HG03135 (cell line): ENCODE data around the gene PRDM5.

Experiments used
- ATAC-seq: cut with Tn5 transposase; IDR thresholded peaks from one replicate; pipeline ENCODE4 v1.9.1; 2021; ENCODE audit warnings: mild to moderate bottlenecking, moderate library complexity; ENCODE audit not compliant: unreplicated experiment

The PRDM5 gene

DNA sequence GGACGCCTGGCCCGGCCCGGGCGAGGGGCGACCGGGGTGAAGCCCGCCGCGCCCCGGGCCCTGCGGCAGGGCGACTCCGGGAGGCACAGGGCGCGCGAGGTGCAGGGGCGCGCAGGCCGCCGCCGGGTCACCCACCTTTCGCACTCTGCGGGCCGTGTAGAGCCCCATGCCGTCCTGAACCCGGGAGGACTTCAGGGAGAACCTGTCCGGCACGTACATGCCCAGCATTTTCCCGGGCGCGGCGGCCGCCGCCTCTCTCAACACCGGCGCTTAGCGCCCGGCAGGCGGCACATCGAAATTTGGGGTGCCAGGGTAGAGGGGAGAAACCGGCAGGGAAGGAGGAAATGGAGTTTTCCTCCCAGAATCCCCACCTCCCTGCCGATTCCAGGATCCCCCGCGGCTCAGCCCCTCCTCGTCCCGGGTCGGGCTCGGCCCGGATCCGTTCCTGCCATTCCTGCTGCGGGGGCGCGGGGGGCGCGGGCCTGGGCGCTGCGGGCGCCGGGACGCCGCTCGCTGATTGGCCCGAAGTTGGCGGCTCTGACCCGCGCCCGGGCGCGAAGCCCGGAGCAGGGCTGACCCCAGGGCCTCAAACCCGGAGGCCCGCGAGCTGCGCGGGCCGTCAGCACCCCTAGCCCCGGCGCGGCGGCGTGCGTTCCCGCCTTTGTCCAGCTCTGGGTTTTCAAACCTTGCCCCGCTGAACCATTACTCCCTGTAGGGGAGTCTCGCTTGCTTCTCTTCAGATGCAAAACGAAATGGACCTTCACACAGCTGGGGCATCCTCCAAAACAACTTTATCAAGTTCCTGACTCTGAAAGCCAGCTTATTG lies at the start of gene PRDM5:
PRDM5 (minus strand) TSS at position 346 of the 826 bp plus-strand sequence; CDS start at position 228, 118 bp downstream.
- ATAC-seq: no peak

DNA sequence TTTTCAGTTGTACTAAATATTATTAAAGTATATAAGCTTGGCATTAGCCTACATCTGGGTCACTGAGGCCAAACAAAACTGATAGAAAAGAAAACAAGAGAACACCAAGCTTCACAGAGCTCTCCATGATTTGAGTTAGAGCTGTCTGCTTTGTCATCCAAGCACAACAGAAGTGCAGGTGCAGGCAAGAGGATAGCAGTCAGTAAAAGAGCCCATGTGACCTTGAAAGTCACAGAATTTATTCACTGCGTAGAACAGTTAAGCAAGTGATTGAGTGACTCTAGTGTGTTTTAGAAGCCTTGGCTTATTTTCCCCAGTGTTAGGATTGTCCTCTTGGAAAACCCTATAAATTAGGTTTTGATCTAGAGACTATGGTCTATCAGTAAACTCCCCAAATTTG lies 49.4 kb upstream of the PRDM5 start:
- no peak for ATAC-seq

DNA sequence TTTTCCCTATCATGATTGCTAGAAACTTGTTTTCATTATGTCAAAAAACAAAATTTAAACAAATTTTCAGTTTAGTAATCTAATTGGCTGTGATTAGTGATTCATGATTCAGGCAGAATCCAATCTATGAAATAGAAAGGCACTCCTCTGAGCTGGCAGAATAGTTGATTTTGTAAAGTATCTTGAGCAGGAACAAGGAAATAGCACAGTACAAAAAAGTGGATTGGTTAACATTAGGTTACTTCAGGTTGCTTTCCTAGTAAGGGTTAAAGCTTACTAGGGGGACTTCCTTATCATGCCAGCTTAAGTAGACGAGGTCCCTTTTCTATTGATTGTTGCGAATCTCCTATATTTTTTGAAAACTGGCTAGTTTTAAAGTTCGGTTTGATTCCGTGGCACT lies 43.4 kb upstream of the PRDM5 start:
- no peak for ATAC-seq

DNA sequence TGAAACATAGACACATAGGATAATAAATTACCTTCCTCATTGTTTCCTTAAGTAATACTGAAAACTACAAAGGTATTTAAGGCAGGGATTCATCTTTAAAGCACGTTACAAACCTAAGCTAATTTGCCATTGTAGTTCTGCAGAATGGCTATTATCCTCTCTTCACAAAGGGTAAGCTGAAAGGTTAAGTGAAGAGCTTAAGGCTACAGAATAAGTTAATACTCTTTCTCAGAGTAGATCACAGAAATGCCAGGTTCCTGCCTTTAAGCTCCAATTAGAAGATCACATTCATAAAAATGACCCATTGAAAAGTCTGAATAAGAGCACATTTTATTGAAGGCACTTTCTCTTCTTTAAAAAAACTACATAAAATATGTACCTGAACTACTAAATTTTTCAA lies 42.1 kb upstream of the PRDM5 start:
- no peak for ATAC-seq

DNA sequence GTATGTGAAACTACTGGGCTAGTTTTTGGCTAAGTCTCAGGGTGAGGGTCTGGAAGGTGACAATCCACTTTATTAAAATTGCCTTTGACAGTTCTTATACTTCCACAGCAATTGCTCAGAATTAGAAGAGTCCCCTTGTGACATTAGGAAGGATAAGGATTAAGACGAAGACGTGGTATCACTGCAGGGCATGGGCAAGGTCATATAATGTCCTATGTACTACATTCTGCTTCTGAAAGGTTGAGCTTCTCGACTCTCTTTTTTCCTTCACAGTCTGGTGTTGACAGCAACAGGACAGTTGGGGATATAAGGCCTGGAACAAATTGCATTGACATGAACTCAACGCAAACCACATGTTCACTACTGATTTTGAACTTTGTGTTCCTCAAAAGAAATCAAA lies 40.9 kb upstream of the PRDM5 start:
- no peak for ATAC-seq

DNA sequence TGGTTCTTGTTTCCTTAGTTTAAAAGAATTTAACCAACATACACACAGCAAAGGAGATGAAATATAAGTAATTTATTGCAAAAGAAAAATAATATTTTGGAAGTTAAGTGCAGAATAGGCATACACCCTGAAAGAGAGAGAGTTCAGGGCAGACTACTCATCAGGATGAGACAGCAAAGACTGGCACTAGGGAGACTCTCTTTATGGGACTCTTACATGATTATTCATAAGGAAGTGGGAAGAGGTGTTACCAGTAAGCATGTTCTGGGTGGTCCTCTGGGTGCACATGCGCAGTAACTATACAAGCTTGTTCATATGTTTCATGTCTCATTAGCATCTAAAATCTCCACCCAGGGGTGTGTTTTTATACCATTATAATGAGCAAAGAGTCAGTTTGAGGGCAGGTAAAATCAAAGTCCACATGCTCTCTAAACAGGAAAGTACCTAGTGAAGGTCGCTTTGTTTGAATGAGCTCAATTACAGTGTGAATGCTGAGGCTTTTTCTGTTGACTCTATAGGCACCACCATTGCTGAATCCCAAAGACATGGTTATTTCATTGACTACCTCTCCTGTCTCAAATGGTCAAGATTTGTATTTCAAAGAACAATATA lies 38.2 kb upstream of the PRDM5 start:
- ATAC-seq: no peak

DNA sequence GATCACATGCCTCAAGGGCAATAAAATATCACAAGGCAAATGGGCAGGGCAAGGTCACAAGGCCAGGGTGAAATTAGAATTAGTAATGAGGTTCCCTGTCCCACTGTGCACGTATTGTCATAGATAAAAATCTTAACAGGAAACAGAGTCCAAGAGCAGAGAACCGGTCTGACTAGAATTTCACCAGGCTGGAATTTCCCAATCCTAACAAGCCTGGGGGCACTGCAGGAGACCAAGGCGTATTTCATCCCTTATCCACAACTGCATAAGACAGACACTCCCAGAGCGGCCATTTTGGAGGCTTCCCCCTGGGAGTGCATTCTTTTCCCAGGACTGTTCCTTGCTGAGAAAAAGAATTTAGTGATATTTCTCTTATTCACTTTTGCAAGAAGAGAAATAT lies 25.9 kb upstream of the PRDM5 start:
- no peak for ATAC-seq

DNA sequence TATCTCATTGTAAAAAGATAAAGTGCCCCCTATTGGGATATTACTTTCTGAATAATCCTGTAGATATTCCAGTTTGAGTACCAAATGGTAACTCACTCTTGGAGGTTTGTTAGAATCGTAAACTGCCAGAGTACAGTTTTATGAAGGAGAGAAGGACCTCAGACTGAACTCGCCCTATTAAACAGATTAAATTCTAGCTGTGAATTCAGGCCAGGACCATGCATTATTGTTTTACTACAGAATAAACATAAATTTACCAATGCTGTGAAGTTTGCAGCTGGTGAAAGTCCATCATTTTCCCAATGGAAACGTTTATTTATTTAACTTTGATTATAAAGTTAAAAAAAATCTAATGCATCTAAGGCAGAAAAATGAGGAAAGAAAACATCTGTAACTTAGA lies 20.2 kb upstream of the PRDM5 start:
- no peak for ATAC-seq

DNA sequence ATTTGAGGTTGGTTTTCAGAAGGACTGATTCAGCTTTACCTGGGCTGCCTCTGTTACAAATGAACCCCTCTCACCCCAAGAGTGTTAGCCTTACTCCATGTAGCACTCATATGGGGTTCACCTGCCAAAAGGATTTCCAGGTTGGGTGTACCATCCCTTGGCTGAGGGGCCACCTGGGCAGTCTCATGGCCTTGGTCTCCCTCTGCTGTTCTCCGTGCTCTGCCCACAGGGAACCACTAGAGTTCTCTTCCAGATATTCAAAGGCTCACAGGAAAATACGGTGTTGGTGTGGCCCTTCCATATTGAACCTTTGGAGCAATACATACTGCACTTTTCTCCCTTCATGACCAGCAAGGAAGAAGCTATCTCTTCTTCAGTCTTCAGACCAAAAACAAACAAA lies 18.0 kb upstream of the PRDM5 start:
- ATAC-seq: no peak

DNA sequence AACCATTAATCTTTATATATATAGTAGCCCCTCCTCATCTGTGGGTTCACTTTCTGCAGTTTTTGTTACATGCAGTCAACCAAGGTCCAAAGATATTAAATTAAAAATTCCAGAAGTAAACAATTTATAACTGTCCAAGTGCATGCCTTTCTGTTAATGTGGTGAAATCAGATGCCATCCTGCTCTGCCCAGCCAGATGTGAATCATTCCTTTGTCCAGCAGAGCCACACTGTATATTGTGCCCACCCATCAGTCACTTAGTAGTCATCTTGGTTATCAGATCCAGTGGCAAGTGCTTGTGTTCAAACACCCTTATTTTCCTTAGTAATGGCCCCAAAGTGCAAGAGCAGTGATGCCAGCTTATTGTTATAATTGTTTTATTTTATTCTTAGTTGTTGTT lies 17.2 kb upstream of the PRDM5 start:
- ATAC-seq: no peak

DNA sequence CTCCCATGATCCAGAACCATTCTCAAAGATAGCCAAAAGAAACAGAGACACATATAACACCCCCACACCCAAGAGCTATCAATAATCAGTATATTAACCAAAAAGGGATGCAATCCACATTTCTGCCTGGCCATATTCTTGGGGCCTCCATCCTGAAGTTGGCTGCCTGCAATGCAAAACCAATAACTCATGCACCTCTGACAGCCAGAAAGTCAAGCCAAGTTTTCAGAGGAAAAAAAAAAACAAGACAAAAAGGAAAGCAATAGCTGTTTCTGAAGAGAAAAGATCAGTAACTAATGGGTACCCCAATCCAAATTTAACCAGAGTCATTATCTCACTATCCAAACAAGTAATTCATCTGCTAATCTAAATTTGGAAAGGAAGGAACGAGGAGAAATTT lies 7.3 kb upstream of the PRDM5 start:
- no peak for ATAC-seq

DNA sequence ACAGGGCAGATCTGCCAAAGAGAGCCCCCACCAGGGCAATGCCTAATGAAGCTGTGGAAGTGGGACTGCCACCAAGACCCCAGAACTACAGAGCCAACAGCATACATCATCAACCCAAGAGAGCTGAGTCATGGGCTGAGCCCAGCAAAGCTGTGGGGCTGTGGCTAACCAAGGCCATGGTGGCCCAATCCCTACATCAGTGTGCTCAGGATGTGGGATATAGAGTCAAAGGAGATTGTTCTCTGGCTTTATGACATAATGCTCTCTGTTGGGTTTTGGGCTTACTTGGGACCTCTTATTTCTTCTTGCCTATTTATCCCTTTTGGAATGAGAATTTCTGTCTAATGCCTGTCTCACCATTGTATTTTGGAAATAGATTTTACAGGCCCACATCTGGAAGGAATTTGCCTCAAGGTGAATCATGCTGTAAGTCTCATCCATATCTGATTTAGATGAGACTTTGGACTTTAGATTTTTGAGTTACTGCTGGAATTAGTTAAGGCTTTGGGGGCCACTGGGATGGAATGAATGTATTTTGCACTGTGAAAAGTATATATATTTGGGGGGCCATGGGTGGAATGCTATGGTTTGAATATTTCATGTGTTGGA lies 5.4 kb upstream of the PRDM5 start:
- ATAC-seq: no peak

DNA sequence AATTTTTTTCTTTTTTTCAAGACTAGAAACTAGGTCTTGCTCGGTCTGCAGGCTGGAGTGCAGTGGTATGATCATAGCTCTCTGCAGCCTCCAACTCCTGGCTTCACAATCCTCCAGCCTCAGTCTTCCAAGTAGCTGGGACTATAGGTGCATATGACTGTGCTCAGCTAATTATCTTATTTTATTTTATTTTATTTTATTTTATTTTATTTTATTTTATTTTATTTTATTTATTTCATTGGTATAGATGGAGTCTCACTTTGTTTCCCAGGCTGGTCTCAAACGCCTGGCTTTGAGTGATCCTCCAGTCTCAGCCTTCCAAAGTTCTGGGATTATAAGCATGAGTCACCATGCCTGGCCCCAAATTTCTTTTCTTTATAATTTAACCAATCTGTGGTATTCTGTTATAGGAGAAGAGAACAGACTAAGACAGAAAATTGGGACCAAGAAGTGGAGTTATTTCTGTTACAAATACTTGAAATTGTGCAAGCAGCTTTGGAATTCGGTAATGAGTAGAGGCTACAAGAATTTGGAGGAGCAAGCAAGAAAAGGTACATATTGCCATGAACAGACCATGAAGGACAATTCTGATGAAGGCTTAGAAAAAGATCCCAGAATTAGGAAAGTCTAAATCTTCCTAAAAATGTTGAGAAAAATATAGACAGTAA lies 4.0 kb upstream of the PRDM5 start:
- ATAC-seq: no peak

DNA sequence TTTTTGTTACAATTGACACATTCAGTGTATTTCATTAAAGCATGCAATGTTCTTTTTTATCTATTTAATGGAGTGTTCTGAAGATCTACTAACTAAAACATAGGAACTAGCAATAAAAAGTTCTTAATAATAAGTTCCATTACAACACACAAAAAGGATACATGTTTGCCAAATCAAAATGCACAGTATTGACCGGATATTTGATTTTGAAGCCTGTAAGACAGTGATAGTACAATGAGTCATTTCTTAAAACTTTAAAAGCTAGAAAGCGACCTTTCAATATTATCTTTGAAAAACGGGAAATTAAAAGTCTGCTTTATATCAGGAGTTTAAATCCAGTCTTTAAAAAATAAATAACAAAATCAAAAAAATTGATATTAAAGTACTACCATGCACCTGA lies 2.4 kb upstream of the PRDM5 start:
- ATAC-seq: no peak

DNA sequence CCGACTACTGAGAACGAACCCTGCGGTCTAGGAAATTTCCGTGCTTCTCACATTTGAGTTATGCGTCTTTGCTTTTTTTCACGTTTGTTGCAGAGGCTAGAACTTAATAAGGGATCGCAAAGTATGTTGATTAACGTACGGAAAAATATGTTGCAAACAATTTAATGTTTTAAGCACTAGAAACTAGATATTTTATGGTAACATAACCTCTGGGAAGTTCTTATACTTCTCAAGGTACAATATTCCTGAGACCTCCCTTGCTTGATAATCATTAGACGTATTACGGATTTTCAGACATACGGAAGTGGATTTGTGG lies 639 bp upstream of the PRDM5 start:
- no peak for ATAC-seq

DNA sequence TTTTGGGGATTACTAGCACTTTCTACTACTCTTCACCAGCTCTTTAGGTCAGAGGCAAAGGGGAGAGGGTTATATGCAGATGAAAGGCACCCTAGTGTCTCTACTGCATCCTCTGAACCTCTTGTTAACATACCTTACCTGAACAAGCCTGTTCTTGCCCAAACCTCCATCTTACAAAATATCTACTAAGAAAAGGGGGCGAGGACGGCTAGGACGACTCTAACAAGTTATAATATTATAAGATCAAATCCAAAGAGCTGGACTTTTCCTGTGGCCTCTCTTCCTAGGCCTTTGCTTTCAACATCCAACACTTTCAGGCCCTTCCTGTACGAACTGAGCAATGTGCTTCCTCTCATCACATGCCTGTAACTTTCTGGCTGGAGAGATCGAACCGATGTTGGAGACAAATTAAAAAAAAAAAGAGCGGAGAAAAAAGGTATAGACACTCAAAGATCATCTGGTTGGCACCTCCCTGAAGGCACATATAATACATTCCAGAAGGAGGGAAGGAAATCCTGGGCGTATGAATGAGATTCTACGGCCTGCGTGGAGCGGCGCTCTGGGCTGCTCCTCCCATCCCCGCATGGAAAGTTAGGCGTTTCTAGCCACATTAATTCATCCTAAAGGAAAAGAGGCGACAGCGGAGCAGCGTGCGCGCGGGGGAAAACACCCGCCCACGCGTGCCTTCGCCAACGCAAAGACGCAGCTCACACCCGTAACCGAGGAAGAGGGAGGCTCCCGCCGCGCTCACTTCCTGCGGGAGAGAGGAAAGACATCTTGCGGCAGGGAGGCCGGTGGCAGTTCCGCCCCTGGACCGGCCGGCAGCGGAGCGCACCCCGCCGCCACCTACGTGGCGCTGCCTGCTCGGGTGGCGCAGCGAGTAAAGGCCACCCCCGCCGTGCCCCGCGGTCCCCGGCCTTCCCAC lies 808 bp downstream of the PRDM5 start:
- no peak for ATAC-seq

DNA sequence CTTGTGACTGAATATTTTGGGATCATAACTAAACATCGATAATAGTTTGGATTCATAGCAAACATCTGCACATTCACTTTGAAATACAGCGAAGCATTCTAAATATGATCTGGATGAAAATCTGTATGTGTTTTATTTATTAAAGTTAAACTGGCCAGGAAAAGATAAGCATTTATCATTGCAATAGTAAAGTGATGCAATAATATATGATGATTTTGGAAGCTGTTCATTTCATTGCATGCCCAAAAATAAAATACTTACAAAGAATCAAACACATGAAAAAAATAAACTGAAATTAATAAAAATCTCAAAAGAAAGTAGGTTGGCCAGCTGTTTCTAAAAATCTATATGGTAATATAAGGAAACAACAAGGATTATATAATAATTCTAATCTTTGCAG lies 1.9 kb downstream of the PRDM5 start:
- no peak for ATAC-seq

DNA sequence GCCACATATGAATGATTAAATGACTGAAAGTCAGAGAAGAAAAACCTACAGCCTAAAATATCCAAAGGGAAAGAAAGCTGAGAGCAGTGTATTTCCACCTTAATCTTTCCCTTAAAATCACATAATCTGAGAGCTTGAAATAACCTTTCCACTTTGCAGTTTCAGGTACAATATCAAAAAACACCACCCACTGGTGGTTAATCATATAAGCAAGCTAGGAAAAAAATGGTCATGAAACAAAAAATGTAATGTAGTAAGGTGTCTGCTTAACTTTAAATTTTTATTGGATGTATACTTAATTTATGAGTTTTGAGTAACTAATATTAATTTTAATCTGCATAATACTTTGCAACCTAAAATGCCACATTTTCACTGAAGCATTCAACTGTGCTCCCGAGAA lies 3.2 kb downstream of the PRDM5 start:
- no peak for ATAC-seq

DNA sequence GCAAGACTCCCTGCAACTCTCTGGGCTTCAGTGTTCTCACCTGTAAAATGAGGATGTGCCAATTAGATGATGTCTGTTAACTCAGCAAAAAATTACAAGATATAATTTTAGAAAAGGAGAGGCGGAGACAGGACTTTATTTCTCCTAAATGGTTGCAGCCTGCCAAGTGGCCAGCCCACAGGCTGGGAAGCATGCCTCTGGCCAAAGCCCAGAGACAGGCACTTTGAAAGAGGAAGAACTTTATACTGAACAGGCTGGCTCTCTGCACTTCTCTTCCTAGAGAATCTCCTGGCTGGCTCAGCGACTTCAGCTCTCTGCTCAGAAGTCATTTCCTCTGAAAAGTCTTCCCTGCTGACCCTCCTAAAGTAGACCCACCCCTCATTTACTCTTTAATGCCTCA lies 3.7 kb downstream of the PRDM5 start:
- no peak for ATAC-seq

DNA sequence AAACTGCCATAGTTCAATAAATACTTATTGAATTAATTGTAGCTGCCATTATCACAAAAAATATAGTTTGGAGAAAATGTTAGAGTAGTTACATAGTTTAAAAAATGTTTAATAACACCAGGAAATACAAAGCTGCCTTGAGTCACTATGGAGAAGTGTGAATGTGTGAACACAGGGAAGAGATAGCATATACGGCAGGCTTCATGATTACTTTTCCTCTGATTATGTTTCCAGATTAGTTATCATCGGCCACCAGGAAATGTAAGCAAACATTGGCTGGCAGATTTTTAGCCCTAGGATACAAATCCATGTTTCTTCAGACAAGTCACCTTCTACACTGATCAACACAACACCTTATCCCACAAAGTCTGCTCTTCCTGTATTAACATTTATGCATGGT lies 4.4 kb downstream of the PRDM5 start:
- no peak for ATAC-seq

DNA sequence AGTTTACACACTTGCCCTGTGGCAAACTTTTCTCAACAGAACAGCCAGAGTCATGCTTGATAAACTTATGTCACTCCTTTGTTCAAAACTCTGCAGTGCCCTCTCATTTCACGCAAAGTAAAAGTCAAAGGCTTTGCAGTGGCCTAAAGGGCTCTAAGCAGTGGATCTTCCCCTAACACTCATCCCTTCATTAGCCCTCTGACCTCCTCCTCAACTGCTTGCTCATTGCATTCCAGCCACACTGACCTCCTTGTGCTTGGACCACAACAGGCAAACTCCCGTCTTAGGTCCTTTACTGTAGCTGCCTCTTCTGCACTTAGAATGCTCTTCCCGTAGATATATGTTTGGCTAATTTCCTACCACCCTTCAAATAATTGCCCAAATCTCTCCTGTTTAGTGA lies 5.6 kb downstream of the PRDM5 start:
- ATAC-seq: no peak
